Activated CD4-positive, alpha-beta T cell treated with anti-CD3 and anti-CD28 coated beads, Interleukin-2, amount 10 ng/mL, durations not matched to agents 24 days and 14 days (primary cell): ENCODE results near the gene NSF. TPM values are rescaled to one million over a fixed set of nuclear protein-coding genes. Genes with fewer than 3 reads are reported as not detected.
A peak's percentile ranks its signal among the peaks of the same experiment; 100 is the strongest.
"Not testable (repeated sequence)": the region's sequence is repeated elsewhere in the genome, so short reads cannot be mapped to it uniquely, and the experiment has no call there.

Experiments
- DNase-seq: peaks from one replicate; pipeline ENCODE4 v3.0.0; 2022
- H3K27ac Mint-ChIP-seq: one replicate; pipeline ENCODE4 v1.8.0; 2022; ENCODE audit warnings: mild to moderate bottlenecking, mixed read lengths
- H3K27me3 Mint-ChIP-seq: one replicate; pipeline ENCODE4 v1.8.0; 2022; ENCODE audit warnings: mixed read lengths
- H3K36me3 Mint-ChIP-seq: one replicate; pipeline ENCODE4 v1.8.0; 2022; ENCODE audit warnings: low read depth, mild to moderate bottlenecking, mixed read lengths
- H3K4me1 Mint-ChIP-seq: one replicate; pipeline ENCODE4 v1.8.0; 2021; ENCODE audit warnings: mixed read lengths
- H3K4me3 Mint-ChIP-seq: one replicate; pipeline ENCODE4 v1.8.0; 2022; ENCODE audit warnings: mild to moderate bottlenecking, moderate library complexity, mixed read lengths
- H3K9me3 Mint-ChIP-seq: one replicate; pipeline ENCODE4 v1.8.0; 2021; ENCODE audit warnings: mixed read lengths
- intact Hi-C: fragments of 100-400 bp; cut with micrococcal nuclease; formaldehyde crosslinking; loops from one replicate; pipeline ENCODE4 v1.15.1; 2023
- total RNA-seq: library from RNA; stranded (reverse); gene quantifications from 2 replicates; pipeline ENCODE4 v1.2.3, GENCODE V29; 2022

Gene NSF
- total RNA-seq, 1 donor from 2014 or later = 32.7 TPM

DNA sequence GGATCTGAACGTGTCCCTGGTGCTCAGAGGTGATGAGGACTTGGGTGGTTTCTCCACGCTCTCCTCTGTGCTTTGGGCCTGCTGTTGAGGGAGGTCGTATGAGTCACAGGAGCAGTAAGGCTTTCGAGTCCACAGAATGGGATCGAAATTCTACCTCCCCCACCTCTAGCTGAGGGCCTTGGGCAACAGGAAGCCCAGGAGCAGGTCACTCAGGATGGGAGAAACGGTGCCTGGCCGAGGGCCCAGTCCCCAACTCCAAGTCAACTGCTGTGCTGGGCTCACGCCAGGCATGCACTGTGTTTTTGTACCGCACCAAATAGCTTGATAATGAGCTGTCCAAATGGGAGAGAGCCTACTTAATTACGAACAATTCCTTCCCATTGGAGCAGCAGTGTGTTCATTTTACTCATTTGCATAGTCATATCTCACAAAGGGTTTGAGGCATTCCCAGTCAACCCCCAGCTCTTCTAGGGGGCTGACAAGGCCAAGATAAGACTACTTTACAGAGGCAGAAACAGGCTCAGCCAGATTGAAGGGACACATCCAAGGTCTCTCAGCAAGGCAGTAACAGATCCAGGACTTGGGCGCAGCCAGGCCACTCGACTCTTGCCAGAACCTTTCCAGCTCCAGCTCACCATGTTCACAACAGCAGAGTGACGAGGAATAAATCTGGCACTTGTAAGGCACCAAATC is 174.4 kb downstream of the NSF start:
- H3K36me3 Mint-ChIP-seq = no peaks in the 10 kb centered on the region
- H3K27me3 Mint-ChIP-seq = peaks cover 18% of the 10 kb centered on the region
- intact Hi-C loops = loop anchor here (10.0 kb wide), 1 partner anchor 70 kb away; no protein-coding TSS in a partner anchor
- no peak for DNase-seq
- no peaks in the 10 kb centered on the region for H3K4me1 Mint-ChIP-seq
- H3K4me3 Mint-ChIP-seq = no peak overlapping the region
- no peak overlapping the region for H3K27ac Mint-ChIP-seq
- H3K9me3 Mint-ChIP-seq = no peaks in the 10 kb centered on the region

DNA sequence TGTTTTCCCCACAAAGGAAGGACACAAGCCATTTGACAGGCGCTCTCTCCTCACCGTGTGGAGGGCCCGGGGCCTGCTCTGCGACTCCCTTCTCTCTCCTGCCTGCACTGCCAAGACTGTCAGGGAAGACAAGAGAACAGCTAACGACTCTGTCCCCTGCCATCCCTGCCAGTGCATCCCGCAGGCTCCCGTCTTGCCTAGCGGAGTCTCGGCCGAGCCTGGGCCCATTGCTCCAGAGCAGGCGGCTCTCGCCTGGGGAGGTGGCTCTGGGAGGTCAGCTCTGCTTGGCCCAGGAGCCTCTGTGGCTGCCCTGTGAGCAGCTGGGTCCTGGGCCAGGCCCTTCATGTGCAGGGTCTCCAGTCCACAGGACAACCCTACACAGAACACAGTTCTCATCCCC is 175.0 kb downstream of the NSF start:
- H3K36me3 Mint-ChIP-seq = no peaks in the 10 kb centered on the region
- intact Hi-C loops = loop anchor here (10.0 kb wide), 1 partner anchor 69 kb away; no protein-coding TSS in a partner anchor
- H3K4me1 Mint-ChIP-seq = peaks cover under 1% of the 10 kb centered on the region
- H3K27ac Mint-ChIP-seq = no peak overlapping the region
- no peak overlapping the region for H3K4me3 Mint-ChIP-seq
- peaks cover 23% of the 10 kb centered on the region for H3K27me3 Mint-ChIP-seq
- DNase-seq = no peak
- no peaks in the 10 kb centered on the region for H3K9me3 Mint-ChIP-seq

DNA sequence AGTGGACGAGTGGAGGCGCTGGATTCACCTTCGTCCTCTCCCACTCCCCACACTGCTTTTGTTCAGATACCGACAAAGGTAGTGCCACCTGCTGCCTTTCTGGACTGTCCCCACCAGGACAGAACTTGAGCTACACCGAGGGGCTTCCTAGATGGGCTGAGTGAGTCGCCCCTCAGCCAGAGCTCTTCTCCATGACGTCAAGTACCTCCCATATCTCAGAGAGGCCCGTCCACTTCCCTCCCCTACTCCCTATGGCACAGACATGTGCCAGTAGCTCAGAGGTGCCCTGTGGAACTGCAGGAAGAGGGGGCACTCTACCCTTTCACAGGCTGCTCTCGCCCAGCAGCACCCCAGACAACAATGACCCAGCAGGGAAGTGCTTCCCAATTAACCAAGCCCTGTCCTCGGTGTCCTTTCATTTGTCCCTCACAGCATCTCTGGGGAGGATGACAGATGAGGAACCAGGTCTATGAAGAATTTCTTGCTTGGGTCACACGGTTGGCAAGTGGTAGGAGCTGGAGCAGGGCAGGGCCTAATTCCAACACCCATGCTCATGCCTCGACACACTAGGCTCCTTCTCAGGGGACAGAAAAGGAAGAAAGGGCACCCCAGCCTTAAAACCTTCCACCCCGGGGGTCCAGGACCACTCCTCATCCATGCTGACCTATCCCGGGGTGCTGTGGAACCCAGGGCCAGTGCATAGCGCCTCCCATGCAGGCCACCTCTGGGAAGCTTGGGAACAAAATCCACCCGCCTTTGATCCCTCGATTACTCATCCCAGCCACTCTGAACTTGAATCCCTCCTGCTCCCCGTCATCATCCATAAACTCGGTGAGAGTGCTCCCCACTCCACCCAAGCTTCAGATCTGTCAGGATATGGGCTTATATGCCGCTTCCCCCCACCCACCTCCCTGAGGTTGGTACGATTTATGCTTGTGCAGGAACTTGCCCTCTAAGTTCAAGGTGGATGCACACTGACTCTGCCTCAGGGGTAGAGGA is 176.3 kb downstream of the NSF start:
- Mint-ChIP-seq H3K4me3 (no peak overlapping the region), H3K27ac (peak overlapping the region; percentile 9), H3K4me1 (peaks cover 4% of the 10 kb centered on the region), H3K36me3 (no peaks in the 10 kb centered on the region), H3K27me3 (peaks cover 27% of the 10 kb centered on the region), H3K9me3 (no peaks in the 10 kb centered on the region)
- intact Hi-C loops = loop anchor here (10.0 kb wide), 1 partner anchor 68 kb away; no protein-coding TSS in a partner anchor
- no peak for DNase-seq

DNA sequence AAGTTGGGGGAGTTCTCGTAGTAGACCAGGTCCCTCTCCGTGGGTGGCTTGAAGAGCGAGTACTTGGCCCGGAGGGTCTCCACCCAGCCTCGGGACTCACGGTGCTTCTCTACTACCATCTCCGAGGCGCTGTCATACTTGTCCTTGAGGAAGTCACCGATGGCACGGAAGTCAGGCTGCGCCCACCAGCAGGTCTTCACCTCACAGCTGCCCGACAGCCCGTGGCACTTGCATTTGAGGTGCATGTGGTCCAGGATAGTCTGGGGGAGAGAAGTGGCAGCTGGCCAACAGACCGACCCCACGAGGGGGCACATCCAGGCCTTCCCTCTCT is 178.0 kb downstream of the NSF start:
- Mint-ChIP-seq H3K27me3 (peaks cover 40% of the 10 kb centered on the region), H3K36me3 (no peaks in the 10 kb centered on the region), H3K4me3 (no peak overlapping the region), H3K4me1 (peaks cover 9% of the 10 kb centered on the region), H3K9me3 (no peaks in the 10 kb centered on the region), H3K27ac (no peak overlapping the region)
- intact Hi-C loops = loop anchor here (10.0 kb wide), 1 partner anchor 66 kb away; no protein-coding TSS in a partner anchor
- DNase-seq = no peak

DNA sequence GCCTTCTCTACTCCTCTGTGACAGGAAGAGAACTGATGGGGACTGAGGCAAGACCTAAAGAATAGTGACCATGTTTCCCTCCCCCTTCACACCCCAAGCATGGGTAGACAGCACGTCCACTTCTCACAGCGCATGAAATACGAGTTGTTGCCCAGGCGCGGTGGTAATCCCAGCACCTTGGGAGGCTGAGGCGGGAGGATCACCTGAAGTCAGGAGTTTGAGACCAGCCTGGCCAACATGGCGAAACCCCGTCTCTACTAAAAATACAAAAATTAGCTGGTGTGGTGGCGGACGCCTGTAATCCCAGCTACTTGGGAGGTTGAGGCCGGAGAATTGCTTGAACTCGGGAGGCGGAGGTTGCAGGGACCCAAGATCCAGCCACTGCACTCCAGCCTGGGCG is 178.4 kb downstream of the NSF start:
- H3K4me3 Mint-ChIP-seq, H3K36me3 Mint-ChIP-seq, H3K27ac Mint-ChIP-seq, H3K9me3 Mint-ChIP-seq, DNase-seq, H3K4me1 Mint-ChIP-seq: not testable (repeated sequence)
- intact Hi-C loops = loop anchor here (10.0 kb wide), 1 partner anchor 66 kb away; no protein-coding TSS in a partner anchor
- peaks cover 43% of the 10 kb centered on the region for H3K27me3 Mint-ChIP-seq

DNA sequence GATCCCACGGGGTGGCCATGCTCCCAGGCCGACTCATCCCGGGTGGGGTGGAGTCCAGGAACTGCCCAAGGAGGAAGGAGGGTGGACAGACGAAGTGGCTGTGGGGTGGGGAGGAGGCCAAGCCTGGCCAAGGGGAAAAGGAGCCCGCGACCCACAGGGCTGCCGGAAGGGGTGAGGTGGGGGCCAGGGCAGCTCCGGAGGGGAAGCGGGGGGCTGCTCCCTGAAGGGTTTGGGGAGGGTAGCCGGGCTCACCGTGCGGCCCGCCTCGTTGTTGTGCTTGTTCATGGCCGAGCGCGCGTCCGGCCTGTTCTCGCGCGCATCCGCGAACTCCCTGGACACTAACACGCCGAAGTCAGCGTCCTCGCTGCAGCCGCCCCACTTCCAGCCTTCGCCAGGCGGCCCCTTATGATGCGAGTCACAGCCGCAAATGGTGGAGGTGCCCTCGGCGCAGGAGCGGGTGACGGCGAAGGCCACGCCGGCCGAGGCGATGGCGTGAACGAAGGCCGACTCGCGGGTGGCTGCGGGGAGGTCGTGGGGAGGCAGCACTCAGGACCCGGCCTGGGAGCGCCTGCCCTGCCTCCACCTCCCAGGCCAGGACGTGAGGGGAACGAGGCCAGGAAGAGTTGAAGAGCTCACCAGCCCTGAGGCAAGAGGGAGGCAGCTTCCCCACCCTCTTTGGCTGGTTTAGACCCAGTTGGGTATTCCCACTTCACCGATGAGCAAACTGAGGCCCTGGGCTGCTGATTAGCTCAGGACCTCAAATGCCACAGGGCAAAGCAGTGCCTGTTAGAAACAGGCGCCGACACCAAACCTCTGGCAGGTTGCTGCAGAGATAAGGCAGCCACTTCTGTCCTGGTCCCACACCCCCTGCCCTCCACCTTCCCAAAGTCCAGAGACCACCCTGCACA is 179.3 kb downstream of the NSF start:
- no peak for DNase-seq
- Mint-ChIP-seq H3K27me3 (peaks cover 46% of the 10 kb centered on the region), H3K4me1 (peaks cover 9% of the 10 kb centered on the region), H3K27ac (no peak overlapping the region), H3K9me3 (no peaks in the 10 kb centered on the region), H3K36me3 (no peaks in the 10 kb centered on the region), H3K4me3 (peak overlapping the region; percentile 8)
- intact Hi-C loops = loop anchor here (10.0 kb wide), 1 partner anchor 65 kb away; no protein-coding TSS in a partner anchor

DNA sequence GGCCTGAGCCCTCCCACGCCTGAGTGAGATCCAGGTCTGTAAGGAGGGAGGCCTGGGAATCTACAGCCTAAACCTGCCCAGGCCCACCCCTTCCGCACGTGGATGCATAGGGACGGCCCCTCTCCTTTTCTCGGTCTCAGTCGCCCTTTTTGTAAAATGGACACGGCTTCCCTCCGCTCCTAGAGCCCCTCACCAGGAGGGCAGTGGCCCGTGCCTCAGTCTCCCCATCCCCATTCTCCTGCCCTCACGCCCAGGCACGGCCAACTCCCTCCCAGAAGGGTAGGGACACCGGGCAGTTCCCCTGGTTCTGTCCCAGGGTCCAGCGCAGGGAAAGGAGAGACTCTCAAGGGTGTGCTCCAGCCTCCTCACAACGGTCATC is 180.0 kb downstream of the NSF start:
- H3K27ac Mint-ChIP-seq = no peak overlapping the region

DNA sequence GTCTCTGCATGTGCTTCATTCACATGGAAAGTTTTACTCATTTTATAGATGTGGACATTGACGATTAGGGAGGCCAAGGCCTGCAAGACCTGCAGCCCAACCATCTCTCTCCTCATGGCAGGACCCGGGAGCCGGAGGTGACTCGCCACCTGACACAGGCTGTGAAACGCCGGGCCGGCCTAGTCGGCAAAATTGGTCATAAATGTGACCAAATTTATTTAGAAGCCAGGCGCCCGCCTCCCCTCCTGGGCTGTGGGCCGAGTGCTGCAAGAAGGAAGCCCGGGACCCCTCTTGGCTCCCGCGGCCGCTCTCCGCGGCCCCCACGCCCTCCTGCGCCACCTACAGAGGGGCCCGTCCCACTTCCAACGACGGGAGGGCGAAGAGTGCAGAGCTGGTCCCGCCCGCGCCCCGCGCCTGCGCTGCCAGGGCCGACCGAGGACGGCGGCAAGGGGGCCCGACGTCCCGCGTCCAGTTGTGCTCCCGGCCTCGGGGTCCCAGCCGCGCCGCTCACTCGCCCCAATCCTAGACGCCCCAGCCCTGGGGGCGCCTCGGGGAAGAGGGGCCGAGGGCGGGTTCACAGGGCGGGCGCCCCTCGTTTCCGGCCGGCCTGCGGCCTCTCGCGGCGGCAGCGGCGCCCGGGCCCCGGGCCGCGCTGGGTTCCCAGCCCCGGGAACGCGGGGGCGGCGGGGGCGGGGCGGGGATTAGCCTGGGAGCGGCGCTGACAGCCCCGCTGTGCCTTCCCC is 180.5 kb downstream of the NSF start:
- H3K27me3 Mint-ChIP-seq = peaks cover 50% of the 10 kb centered on the region
- no peak overlapping the region for H3K27ac Mint-ChIP-seq
- H3K36me3 Mint-ChIP-seq = no peaks in the 10 kb centered on the region
- H3K9me3 Mint-ChIP-seq = no peaks in the 10 kb centered on the region
- H3K4me3 Mint-ChIP-seq = peak overlapping the region; percentile 49
- DNase-seq = peak; percentile 67
- intact Hi-C loops = no loop called here
- peaks cover 9% of the 10 kb centered on the region for H3K4me1 Mint-ChIP-seq

More for the DNA sequence above, 180.0 kb downstream of the NSF start:
- intact Hi-C loops = no loop called here
- Mint-ChIP-seq H3K27me3 (peaks cover 50% of the 10 kb centered on the region), H3K9me3 (no peaks in the 10 kb centered on the region), H3K36me3 (no peaks in the 10 kb centered on the region), H3K4me3 (peak overlapping the region; percentile 49), H3K4me1 (peaks cover 9% of the 10 kb centered on the region)
- no peak for DNase-seq

DNA sequence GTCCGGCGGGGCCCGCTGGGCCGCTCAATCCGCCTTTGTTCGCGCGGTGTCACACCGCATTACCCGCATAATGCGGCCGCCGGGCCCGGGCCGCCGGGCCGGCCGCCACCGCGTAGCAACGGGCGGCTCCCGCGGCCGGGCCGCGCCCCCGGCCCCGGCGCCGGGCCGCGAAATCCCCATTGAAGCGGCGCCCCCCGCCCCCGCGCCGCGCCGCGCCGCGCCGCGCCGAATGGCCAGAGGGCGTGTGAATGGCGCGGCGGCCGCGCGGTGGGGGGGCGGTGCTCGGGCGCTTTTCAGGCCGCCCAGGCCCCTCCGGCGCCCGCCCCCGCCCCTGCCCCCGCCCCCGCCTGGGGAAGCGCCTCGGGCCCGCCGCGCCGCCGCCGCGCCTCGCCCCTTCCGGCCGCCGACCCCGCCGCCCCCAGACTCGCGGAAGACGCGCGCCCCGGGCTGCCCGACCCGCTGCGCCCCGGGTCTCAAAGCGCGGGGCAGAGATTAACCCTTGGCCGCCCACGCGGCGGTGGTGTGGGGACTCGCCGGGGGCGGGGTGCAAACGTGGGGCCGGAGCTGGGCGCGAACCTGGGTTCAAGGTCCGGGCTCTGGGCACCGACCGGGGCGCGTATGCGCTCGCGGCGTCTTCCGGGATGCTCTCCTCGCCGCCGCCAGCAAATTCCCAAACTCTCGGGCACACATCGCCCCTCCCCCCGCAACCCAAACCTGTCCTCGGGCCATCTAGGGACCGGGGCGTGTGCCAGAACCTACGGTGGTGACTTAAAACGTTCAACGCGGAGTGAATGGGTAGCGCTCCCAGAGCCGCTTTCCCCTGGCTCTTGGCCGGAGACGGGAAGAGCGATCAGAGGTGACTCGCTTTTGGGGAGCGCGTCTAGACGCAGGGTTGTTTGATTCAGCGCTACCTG is 181.3 kb downstream of the NSF start:
- peaks cover 9% of the 10 kb centered on the region for H3K4me1 Mint-ChIP-seq
- H3K27me3 Mint-ChIP-seq = peaks cover 50% of the 10 kb centered on the region
- H3K9me3 Mint-ChIP-seq = no peaks in the 10 kb centered on the region
- intact Hi-C loops = no loop called here
- peak; percentile 70 for DNase-seq
- peak overlapping the region; percentile 79 for H3K4me3 Mint-ChIP-seq
- no peak overlapping the region for H3K27ac Mint-ChIP-seq
- no peaks in the 10 kb centered on the region for H3K36me3 Mint-ChIP-seq

DNA sequence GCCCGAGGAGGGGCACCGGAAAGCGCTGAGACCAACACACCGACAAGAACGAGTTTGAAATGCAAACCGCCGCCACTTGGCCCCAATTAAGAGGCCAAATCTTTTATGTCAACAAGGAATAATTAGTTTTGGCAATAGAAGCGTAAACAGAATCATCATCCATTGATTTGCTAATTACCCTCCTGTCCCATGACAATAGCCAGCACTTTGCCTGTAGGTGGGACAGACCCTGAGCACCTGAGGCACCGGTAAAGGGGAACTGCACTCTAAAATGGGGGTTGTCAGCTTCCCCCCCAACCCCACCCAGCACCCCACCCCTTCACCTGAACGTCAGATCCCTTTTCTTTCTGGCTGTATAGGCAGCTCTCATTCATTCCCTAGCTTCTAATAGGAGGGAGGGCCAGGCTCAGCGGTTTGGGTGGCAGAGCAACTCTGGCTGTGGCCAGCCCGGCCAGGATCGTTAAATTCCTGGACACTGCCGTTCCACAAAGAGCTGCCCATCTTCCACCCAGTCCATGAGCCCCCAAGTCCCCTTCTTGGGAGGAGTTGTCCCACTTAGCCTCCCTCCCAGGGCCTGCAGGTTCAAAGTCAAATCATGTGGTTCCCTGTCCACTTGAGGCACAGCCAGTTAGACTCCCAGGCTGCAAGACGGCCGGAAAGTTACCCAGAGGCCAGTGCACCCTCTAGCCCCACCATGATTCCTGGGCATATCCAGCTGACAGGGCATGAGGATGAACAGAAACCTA is 182.2 kb downstream of the NSF start:
- peaks cover 47% of the 10 kb centered on the region for H3K27me3 Mint-ChIP-seq
- no peaks in the 10 kb centered on the region for H3K36me3 Mint-ChIP-seq
- no peak for DNase-seq
- peak overlapping the region; percentile 79 for H3K4me3 Mint-ChIP-seq
- H3K9me3 Mint-ChIP-seq = no peaks in the 10 kb centered on the region
- H3K4me1 Mint-ChIP-seq = peaks cover 9% of the 10 kb centered on the region
- no peak overlapping the region for H3K27ac Mint-ChIP-seq
- intact Hi-C loops = no loop called here

DNA sequence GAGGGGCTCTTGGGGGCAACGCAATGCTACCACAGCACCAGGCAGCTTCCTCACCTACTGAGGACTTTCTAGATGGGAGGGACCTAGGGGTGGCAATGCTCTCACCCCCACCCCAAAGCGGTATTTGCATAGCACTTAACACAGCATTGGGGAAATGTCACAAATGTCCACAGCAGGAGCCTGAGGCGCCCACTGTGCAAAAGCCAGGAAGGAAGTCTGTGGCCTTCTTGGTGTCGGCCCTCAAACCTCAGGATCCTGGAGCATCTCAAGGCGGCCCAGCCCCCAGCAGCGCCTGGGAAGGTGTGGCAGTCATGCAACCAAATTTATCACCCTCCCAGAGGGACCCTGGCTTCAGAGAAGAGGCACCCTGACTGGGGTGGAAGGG is 182.7 kb downstream of the NSF start:
- H3K36me3 Mint-ChIP-seq = no peaks in the 10 kb centered on the region

More for the DNA sequence above, 182.7 kb downstream of the NSF start:
- Mint-ChIP-seq H3K9me3 (no peaks in the 10 kb centered on the region), H3K4me1 (peaks cover 9% of the 10 kb centered on the region), H3K4me3 (peak overlapping the region; percentile 64), H3K27me3 (peaks cover 45% of the 10 kb centered on the region), H3K27ac (no peak overlapping the region)
- intact Hi-C loops = no loop called here
- DNase-seq = no peak
